ENCODE measurements around the gene RAB11FIP4. TPM values are rescaled to one million over a fixed set of nuclear protein-coding genes. Genes with fewer than 3 reads are reported as not detected.

RAB11FIP4 gene
- total and polyA plus RNA-seq, 10 of the 15 experiments (the other 5 are each of a cell fraction or from before 2014, with no cell fraction given): 1.4 to 27.0 (median 17.6) TPM

DNA sequence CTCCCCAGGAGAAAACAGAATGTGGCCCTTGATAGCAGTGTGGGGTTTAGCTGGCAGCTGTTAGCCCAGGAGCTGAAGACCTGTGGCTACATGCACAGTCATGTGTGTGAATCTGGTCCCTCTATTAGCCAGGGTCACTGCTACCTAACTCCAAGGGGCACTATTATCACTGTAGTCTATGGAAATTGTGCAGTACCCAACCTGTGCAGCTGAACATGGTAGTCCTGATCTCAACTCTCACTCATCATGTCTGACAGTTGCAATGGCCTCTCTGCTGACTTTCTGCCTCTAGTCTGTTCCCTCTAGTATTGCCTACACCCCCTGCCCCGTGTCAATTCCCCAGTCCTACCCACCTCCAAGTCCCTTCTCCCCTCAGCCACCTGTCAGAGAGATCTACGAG is 67.4 kb downstream of the RAB11FIP4 start:
- Histone ChIP-seq H3K4me3 (no peak overlapping the region), H2AFZ (ENCODE audit: control insufficient read depth, low read depth, low read length) (no peak overlapping the region), H3K9me3 (replicated peaks; ENCODE audit: control insufficient read depth, insufficient read depth, low read length) (no peaks in the 10 kb centered on the region), H3K4me1 (ENCODE audit: control insufficient read depth, insufficient read depth, low read length) (no peaks in the 10 kb centered on the region), H4K20me1 (ENCODE audit: control insufficient read depth, insufficient read depth) (no peaks in the 10 kb centered on the region), H3K36me3 (ENCODE audit: control insufficient read depth in 2 of 2, insufficient read depth in 2 of 2, low read length in 1 of 2) (no peaks in the 10 kb centered on the region; a peak in 1 of 4 replicates), H3K4me2 (ENCODE audit: control insufficient read depth, insufficient read depth) (no peak overlapping the region), H3K9ac (ENCODE audit: control insufficient read depth, insufficient read depth, low read length) (no peak overlapping the region), H3K79me2 (ENCODE audit: control insufficient read depth, insufficient read depth, low read length) (no peaks in the 10 kb centered on the region), H3K27ac (ENCODE audit: control insufficient read depth, insufficient read depth) (no peak overlapping the region), H3K27me3 (replicated peaks in 1 of 2; ENCODE audit: control insufficient read depth in 2 of 2, insufficient read depth in 2 of 2, low read length in 1 of 2) (no peaks in the 10 kb centered on the region)
- 6% methylated on average over 2 of the region's 2 CpGs for WGBS (ENCODE audit: insufficient coverage, insufficient replicate concordance, low lambda C conversion rate, missing lambda C conversion rate)
- intact Hi-C loops (cut with micrococcal nuclease; ENCODE audit: unreplicated experiment) (no loop called here), in situ Hi-C loops (cut with MboI) (no loop called here)
- CTCF ChIA-PET: interaction anchor here (1.1 kb wide), 1 partner anchor 21 kb away, joined by 3 read pairs; no protein-coding TSS in a partner anchor
- RAD21 ChIA-PET (ENCODE audit: unreplicated experiment): interaction anchor here (1.3 kb wide), 1 partner anchor 35 kb away, joined by 3 read pairs; no protein-coding TSS in a partner anchor
- FAIRE-seq (no peak), ATAC-seq (no peak), DNase-seq (ENCODE audit: low read depth, low spot score) (no peak)
- POLR2A ChIA-PET: no interaction called here
- TF ChIP-seq STAT3 (IDR thresholded peaks at IDR 0.05; ENCODE audit: low read depth, low read length) (no peak), POLR2AphosphoS5 (IDR thresholded peaks at IDR 0.05; ENCODE audit: low read length) (no peak), SMAD5 (IDR thresholded peaks at IDR 0.05; ENCODE audit: low read depth) (no peak), MTA2 (IDR thresholded peaks at IDR 0.05; ENCODE audit: low read depth) (no peak), EZH2 (IDR thresholded peaks at IDR 0.05; ENCODE audit: borderline replicate concordance, control insufficient read depth, low read depth, low read length) (no peak), BRCA1 (IDR thresholded peaks at IDR 0.05; ENCODE audit: low read depth, low read length) (no peak), ZNF384 (IDR thresholded peaks at IDR 0.05; ENCODE audit: borderline replicate concordance, low read depth, low read length) (no peak), SP1 (IDR thresholded peaks at IDR 0.05; ENCODE audit: low read depth, low read length) (no peak), RB1 (IDR thresholded peaks at IDR 0.05; ENCODE audit: borderline replicate concordance) (no peak), TCF3 (IDR thresholded peaks at IDR 0.05; ENCODE audit: borderline replicate concordance, insufficient read depth, low read depth, low read length) (no peak), MXI1 (IDR thresholded peaks at IDR 0.05; ENCODE audit: low read depth, low read length) (no peak)
- TF ChIP-seq, protein P1, sequence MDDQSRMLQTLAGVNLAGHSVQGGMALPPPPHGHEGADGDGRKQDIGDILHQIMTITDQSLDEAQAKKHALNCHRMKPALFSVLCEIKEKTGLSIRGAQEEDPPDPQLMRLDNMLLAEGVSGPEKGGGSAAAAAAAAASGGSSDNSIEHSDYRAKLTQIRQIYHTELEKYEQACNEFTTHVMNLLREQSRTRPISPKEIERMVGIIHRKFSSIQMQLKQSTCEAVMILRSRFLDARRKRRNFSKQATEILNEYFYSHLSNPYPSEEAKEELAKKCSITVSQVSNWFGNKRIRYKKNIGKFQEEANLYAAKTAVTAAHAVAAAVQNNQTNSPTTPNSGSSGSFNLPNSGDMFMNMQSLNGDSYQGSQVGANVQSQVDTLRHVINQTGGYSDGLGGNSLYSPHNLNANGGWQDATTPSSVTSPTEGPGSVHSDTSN (IDR thresholded peaks at IDR 0.05; ENCODE audit: insufficient replicate concordance, low read depth, low read length): no peak
- TF ChIP-seq, protein P2, sequence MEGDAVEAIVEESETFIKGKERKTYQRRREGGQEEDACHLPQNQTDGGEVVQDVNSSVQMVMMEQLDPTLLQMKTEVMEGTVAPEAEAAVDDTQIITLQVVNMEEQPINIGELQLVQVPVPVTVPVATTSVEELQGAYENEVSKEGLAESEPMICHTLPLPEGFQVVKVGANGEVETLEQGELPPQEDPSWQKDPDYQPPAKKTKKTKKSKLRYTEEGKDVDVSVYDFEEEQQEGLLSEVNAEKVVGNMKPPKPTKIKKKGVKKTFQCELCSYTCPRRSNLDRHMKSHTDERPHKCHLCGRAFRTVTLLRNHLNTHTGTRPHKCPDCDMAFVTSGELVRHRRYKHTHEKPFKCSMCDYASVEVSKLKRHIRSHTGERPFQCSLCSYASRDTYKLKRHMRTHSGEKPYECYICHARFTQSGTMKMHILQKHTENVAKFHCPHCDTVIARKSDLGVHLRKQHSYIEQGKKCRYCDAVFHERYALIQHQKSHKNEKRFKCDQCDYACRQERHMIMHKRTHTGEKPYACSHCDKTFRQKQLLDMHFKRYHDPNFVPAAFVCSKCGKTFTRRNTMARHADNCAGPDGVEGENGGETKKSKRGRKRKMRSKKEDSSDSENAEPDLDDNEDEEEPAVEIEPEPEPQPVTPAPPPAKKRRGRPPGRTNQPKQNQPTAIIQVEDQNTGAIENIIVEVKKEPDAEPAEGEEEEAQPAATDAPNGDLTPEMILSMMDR (IDR thresholded peaks at IDR 0.05 in 2 of 3, conservative IDR thresholded peaks at IDR 0.05 in 1 of 3; ENCODE audit: control insufficient read depth in 2 of 3, extremely low read depth in 1 of 3, insufficient read depth in 1 of 3, low read depth in 3 of 3, low read length in 3 of 3): no peak
- TF ChIP-seq, protein P3, sequence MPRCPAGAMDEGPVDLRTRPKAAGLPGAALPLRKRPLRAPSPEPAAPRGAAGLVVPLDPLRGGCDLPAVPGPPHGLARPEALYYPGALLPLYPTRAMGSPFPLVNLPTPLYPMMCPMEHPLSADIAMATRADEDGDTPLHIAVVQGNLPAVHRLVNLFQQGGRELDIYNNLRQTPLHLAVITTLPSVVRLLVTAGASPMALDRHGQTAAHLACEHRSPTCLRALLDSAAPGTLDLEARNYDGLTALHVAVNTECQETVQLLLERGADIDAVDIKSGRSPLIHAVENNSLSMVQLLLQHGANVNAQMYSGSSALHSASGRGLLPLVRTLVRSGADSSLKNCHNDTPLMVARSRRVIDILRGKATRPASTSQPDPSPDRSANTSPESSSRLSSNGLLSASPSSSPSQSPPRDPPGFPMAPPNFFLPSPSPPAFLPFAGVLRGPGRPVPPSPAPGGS (IDR thresholded peaks at IDR 0.05; ENCODE audit: borderline replicate concordance, insufficient read depth, low read depth, low read length, poor library complexity, severe bottlenecking): no peak
- TF ChIP-seq, protein P4, sequence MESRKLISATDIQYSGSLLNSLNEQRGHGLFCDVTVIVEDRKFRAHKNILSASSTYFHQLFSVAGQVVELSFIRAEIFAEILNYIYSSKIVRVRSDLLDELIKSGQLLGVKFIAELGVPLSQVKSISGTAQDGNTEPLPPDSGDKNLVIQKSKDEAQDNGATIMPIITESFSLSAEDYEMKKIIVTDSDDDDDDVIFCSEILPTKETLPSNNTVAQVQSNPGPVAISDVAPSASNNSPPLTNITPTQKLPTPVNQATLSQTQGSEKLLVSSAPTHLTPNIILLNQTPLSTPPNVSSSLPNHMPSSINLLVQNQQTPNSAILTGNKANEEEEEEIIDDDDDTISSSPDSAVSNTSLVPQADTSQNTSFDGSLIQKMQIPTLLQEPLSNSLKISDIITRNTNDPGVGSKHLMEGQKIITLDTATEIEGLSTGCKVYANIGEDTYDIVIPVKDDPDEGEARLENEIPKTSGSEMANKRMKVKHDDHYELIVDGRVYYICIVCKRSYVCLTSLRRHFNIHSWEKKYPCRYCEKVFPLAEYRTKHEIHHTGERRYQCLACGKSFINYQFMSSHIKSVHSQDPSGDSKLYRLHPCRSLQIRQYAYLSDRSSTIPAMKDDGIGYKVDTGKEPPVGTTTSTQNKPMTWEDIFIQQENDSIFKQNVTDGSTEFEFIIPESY (IDR thresholded peaks at IDR 0.05): no peak
- BruUV-seq (replicated peaks): no TSS peak
- SMC1A ChIA-PET (ENCODE audit: uncharacterized antibody, unreplicated experiment): interaction anchor here (0.6 kb wide), 1 partner anchor 46 kb away, joined by 3 read pairs; no protein-coding TSS in a partner anchor
